T1000 (cell line): ENCODE data around the gene GALNT9.
"Not testable (repeated sequence)": the region's sequence is repeated elsewhere in the genome, so short reads cannot be mapped to it uniquely, and the experiment has no call there.

ENCODE experiments used
- DNase-seq: peaks from one replicate; lab custom pipeline; 2025; ENCODE audit warnings: mixed read lengths; lab: John Stamatoyannopoulos, UW

The GALNT9 gene

DNA sequence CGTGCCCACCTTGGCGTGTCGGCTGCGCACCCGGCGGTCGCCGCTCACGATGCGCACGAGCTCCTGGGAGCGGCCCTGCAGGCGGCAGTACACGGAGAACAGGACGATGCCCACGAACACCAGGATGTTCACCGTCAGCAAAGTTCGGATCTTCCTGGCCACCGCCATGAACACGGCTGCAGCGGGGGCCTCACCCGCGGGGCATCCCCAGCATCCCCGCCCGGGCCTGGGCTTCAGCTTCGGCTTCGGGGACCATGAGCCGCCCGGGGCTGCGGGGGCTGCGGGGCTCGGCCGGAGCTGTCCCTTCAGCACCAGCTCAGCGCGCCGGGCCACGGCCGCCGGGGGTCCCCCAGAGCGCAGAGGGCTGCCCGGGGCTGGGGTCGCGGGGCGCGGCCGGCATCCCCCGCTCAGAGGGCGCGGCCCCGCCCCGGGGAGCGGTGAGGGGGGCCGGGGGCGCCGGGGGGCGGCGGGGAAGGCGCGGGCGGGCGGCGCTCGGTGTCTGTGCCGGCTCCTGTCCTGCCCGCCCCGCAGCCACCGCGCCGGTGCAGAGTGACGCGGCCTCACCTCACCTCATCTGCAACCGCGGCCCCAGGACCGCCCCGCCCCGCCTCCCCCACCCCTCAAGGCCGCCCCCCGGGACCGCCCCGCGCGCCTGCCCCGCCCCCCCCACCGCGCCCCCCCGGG lies at the start of gene GALNT9:
Gene GALNT9, minus strand, starts transcription at position 554 of the 684 bp plus-strand sequence. Its CDS starts 386 bp downstream, at position 168.
- no peak for DNase-seq

DNA sequence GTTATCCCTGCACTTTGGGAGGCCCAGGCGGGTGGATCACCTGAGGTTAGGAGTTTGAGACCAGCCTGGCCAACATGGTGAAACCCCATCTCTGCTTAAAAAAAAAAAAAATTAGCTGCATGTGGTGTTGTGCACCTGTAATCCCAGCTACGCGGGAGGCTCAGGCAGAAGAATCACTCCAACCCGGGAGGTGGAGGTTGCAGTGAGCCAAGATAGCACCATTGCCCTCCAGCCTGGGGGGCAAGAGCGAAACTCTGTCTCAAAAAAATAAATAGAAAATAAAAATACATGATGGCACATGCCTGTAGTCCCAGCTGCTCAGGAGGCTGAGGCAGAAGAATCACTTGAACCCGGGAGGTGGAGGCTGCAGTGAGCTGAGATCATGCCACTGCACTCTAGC lies 49.7 kb upstream of the GALNT9 start:
- DNase-seq: not testable (repeated sequence)

GRCh38 chr12:132377147-132377546 lies 47.8 kb upstream of the GALNT9 start:
- DNase-seq: no peak

DNA sequence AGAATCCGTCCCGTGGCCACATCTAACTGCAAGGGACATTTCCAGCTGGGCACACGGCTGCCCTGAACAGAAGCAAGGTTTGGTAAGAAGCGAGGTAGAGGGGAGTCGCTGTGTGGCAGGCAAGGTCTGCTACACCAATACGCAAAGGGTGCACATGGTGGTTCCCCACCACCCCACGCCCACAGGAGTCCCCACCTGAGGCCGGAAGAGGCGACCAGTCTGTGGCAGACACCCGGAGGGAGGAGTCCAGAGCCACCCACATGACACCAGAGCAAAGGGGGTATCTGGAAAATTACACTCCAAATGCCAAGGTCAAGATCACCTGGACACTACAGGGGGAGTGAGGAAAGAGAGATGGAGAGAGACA lies 47.1 kb upstream of the GALNT9 start:
- DNase-seq: no peak

DNA sequence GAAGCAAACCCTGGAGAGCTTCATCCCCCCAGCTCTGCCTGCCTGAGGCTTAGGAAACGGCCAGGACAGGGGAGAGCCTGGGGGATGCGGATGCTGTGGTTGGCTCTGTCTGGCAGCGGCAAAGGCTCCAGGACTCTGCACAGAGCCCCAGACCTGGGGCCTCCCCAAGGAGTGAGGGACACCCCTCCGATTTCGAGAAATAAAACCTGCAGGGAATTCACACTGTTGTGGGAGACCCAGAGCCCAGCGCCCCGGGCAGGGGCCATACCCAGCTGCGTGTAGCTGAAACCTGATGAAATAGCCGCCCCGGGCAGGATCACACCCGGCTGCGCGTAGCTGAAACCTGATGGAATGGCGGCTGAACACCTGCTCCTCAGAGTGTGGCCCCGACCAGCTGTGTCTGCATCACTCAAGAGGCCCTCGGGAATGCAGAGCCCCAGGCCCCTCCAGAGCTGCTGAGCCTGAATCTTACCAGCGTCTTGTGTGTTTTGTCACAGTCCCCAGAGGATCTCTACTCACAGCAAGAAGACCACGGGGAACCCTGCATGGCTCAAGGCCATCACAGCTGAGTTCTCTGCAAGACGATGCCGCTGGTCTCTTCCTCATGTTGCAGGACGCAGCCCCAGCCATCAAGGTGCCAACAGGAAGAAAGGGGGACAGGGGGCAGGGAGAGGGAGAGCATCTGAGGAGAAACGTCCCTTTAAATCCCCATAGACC lies 46.5 kb upstream of the GALNT9 start:
- DNase-seq: no peak

GRCh38 chr12:132374612-132375445 lies 45.4 kb upstream of the GALNT9 start:
- DNase-seq: no peak

DNA sequence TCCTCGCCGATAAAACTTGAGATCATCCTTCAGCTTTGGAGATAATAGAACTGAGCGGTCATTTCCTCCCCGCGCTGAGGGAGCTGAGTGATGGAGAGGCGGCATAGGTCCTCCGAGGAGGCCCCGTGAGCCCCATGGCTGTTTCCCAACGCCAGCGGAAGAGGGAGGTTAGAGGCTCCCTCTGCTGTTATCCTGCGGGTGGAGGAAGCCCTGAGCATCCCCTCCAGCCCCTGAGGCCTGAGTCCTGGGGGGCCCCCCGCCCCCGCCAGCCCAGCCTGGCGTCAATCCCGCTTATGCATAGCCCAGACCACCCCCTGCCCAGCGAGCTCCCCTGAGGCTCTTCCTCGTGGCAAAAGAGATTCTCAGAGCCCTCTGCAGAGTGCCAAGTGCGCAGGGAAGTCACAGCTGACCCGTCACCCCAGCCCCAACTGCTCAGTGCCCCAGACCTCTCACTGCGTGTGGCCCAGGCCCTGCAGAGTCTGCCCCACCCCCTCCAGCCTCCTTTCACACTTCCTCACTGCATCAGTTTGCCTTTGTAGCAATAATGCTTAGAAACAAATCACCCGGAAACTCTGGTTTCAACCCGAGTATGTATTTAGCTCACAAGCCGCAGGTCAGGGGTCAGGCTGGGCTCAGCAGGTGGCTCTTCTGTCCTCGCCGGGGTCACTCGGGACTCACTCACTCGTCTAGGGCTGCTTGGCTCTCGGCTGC lies 44.7 kb upstream of the GALNT9 start:
- no peak for DNase-seq

GRCh38 chr12:132367852-132368251 lies 38.5 kb upstream of the GALNT9 start:
- no peak for DNase-seq

DNA sequence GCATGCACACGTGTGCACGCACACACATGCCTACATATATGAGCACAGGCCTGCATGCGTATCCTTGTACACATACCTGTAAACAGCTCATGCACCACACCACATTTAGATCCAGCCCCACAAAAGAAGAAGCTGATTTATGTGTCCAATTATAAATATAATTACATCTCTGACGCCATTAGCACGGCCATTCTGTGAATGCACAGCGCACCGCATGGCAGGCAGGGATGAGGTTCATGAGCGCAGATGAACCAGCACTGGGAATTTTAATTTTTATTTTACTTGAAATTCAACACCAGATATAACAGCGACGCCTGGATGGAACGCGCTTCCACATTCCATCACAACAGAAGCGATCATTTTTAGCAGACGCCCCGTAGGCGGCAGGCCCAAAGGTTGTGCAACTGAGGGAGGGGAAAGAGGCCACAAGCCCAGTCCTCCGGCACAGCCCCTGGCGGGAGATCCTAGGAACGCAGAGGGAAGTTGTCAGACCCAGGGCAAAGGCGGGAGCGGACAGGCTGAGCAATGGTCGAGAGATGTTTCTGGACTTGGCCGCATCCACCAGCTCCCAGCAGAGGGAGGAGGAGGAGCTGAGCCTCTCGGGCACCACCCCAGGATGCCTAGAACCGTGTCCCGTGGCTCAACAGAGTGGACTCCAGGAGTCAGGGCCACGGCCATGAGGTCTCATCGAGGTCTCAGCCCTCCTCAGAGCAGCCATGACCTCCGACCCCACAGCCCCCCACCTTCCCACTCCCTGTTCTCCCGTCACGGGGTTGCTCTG lies 37.9 kb upstream of the GALNT9 start:
- DNase-seq: no peak

- no peak for DNase-seq
Observed at GRCh38 chr12:132366341-132366861, 37.0 kb upstream of the GALNT9 start.

DNA sequence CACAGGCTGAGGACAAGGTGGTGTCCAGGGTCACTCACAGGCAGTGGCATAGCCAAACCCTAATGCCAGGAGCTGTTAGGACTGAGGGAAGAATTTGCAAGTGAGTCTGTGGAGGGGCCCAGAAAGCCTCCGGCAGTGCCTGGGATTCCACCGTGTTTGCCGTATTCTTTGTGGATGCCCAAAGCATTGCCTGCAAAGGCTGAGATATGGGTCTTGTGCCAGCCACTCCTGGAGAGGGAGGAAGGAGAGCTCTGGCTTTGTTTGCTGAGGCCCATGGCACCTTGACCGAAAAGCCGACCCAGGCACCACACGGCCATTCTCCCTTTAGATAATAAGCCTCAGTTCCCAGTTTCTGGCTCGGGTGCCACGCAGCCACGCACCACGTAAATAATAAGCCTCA lies 35.8 kb upstream of the GALNT9 start:
- DNase-seq: no peak

DNA sequence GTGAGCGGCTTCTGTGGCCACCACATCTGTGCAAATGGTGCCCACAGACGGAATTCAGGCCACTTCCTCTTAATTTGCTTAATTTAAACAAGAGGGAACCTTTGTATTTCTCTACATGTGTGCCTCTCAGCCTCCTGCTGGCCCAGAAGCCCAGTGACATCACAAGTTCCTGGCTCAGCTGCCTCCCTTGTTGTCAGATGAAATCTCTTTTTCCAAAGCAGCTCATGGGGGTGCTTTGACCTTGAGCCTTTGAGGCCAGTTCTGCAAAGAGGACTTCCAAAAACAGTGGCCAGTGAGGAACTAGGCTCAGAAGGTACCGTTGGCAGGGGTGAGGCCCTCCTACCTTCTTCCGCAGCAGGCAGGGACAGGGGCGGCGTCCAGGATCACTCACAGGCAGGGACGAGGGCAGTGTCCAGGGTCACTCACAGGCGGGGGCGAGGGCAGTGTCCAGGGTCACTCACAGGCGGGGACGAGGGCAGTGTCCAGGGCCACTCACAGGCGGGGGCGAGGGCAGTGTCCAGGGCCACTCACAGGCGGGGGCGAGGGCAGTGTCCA lies 35.0 kb upstream of the GALNT9 start:
- DNase-seq: no peak

- no peak for DNase-seq
Observed at GRCh38 chr12:132363661-132364347, 34.4 kb upstream of the GALNT9 start.

DNA sequence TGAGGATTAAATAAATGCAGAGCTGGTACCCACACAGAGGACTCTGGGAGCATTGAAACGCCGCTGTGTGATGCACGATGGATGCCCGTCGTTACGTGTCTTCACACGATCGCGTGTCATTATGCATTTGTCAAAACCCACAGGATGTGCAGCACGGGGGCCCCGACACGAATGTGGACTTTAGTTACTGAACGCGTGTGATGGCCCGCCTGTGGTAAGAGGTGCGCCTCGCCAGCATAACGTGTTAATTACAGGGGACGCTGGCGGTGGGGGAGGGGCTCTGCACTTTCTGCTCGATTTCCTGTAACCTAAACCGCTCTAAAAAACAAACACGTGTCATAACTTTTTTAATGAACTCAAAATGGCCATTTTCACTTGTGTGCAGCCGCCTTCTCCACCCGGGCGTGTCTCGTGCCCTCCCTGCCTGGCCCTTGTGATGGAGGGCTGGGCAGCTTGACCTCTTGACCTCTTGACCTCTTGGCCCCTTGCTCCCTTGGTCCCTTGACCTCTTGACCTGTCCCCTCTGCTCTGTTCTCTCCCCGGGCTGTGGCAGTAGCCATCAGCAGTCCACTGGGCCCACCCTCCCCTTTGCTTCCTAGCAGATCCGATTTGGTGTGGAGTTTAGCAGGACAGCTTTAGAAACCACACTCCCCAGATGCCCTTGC lies 33.7 kb upstream of the GALNT9 start:
- DNase-seq: no peak

- no peak for DNase-seq
Observed at GRCh38 chr12:132360906-132361777, 31.8 kb upstream of the GALNT9 start.

DNA sequence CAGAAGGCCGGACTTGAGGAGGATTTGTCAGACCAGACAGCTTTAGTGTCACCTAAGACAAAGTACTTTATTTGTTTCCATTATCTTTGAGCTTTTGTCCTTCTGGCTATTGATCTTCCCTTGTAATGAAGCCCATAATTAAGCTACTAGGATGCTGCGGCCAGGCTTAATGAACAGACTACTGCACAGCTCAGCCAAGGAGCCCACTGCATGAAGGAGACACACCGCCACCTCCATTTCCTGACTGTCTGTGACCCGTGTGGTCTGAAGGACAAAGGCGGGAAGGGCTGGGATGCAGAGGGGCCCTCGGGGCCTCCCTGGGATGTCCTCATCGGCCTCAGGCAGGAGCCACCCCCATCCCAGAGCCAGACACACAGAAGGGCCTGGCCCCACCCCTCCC lies 31.0 kb upstream of the GALNT9 start:
- DNase-seq: no peak

DNA sequence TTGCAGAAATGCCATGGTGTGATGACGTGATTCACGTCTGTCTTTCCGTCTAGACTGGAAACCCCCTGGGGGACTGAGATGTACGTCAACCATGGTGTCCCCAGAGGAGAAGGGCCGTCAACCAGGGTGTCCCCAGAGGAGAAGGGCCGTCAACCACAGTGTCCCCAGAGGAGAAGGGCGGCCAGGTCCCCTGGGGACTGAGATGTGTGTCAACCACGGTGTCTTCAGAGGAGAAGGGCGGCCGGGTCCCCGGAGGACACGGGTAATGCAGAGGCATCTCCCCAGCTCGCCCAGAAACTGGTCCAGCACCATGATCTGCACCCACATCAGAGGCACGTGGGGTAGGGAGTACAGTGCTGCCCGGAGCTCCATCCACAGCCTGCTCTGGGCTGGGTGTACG lies 30.6 kb upstream of the GALNT9 start:
- DNase-seq: no peak

- DNase-seq: no peak
Observed at GRCh38 chr12:132359551-132359950, 30.2 kb upstream of the GALNT9 start.
